T-helper 2 cell treated with Interferon-gamma antibody and Interleukin-4, amounts not matched to agents 100 ng/mL and 5 ng/mL, for 36 hours (primary cell): ENCODE results near the gene CBY1. TPM values are rescaled to one million over a fixed set of nuclear protein-coding genes. Genes with fewer than 3 reads are reported as not detected.

Experiments
- intact Hi-C: fragments of 100-400 bp; cut with micrococcal nuclease; formaldehyde crosslinking; loops from one replicate; pipeline ENCODE4 v1.15.1; 2023
- total RNA-seq: library from RNA; stranded (reverse); gene quantifications from 2 replicates; pipeline ENCODE4 v1.2.3, GENCODE V29; 2022

The CBY1 gene
- total RNA-seq, 1 donor from 2014 or later, result 10.2 TPM

DNA sequence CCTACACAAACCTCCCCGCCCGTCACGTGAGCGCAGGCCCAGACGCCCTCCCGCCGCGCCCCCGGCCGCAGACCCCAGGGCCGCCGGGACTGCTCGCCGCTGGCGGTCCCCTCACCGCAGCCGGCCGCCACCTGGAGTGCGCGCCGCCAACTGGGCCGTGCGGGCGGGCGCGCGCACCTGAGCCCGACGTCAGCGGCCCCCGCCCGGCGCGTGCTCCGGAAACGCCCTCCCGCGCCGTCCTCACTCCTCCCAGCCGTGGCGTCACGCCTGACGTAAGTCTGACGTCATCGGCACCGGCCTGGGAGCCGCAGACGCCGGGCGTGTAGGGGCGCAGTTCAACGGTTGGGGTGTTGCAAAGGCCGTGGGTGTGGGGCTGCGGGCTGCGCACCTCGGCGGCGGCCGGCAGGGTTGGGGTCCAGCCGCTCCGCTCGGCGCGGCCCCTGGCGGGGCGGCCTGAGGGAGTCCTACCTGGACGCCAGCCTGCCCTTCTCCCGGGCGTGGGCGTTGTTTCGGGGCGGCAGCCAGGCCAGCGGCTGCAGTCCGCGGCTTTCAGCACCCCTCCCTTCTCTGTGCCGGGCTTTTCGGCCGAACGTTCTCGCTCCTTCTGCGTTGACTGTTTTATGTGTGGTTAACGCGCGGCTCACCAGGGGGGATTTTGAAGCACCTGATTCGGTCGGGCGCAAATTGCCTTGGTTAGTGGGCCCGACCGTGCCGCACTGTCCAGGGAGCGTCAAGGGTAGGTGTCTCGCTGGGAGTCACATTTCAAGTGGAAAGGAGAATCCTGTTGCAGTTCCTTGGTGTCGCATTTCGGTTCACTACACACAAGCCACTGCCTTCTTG, 44.6 kb downstream of the CBY1 start, which contains the start of gene JOSD1:
Gene JOSD1, minus strand, starts transcription at position 155 of the 840 bp plus-strand sequence. CDS start 956 bp downstream, outside the sequence.
- intact Hi-C loops, result loop anchor here (1.0 to 2.0 kb wide), 2 partner anchors 20 to 45 kb away; partner anchors contain the start of genes CBY1, FAM227A and TOMM22

GRCh38 chr22:38704654-38705234, 48.3 kb downstream of the CBY1 start:
- intact Hi-C loops, result loop anchor here (1.0 to 5.0 kb wide), 4 partner anchors 50 to 614 kb away; partner anchors contain the start of genes DDX17, DMC1 and RPL3

DNA sequence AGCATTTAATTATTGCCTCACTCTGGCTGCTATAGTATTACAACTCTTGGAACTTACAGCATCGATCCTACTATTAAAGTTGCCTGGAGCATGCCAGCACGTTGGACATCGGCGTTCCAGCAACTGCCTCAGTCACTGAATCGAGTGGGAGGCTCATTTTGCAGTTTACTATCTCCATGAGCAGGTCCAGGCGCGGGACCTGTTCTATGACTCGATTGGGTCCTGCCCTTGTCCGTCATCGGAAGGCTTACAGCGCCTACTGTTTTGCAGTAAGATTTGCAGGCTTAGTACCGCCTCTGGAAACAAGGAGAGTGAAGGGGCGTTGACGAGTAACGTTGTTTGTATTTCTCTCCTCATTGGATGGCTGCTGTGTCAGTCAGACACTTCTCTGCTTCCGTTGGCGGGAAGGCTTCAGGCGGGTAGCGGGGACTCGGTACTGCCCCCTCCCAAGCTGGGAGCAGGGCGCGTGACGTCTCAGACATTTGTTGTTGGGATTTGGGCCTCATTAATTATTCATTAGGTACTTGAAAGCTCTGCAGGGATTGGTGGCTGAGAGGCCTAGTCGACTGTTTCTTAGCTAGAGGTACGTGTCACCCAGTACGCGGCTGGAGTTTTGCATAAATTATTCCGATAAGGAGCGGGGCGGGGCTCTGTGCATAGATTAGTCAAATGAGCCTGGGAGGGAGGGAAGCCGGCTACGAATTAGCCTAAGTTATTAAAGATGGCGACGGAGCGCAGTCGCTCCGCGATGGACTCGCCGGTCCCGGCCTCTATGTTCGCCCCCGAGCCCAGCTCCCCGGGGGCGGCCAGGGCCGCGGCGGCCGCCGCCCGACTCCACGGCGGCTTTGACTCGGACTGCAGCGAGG, 49.0 kb downstream of the CBY1 start, which contains the start of gene GTPBP1:
Gene GTPBP1, plus strand, starts transcription at position 710 of the 866 bp plus-strand sequence. Its CDS starts 12 bp downstream, at position 722.
- intact Hi-C loops, result loop anchor here (1.0 to 5.0 kb wide), 4 partner anchors 49 to 613 kb away; partner anchors contain the start of genes DDX17, DMC1 and RPL3

- intact Hi-C loops, result loop anchor here (5.0 kb wide), 1 partner anchor 134 kb away; the partner anchor contains the start of gene DMC1
These were observed 49.9 kb downstream of the CBY1 start for GRCh38 chr22:38706101-38706900.

GRCh38 chr22:38706901-38707195, 50.4 kb downstream of the CBY1 start:
- intact Hi-C loops, result loop anchor here (5.0 kb wide), 1 partner anchor 135 kb away; the partner anchor contains the start of gene DMC1

DNA sequence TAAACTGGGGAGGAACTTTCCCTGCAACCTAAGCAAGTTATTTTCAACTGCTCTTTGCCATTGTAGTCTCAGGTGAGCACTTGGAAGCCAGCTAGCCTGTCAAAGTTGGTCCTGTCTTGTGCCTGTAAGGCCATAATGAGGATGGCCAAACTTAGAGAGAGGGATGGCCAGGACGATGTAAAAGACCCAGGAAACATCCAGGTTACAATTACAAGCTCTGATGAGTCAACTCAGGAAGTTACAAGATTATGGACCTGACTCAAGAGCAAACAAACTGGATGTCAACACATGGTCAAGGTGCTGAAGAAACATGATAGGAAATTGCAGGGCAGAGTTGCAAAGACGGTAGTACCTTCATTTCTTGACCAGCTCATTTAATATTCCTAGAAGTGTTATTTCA, 50.9 kb downstream of the CBY1 start:
- intact Hi-C loops, result loop anchor here (5.0 kb wide), 1 partner anchor 135 kb away; the partner anchor contains the start of gene DMC1

- intact Hi-C loops, result loop anchor here (5.0 kb wide), 1 partner anchor 136 kb away; the partner anchor contains the start of gene DMC1
These were observed 51.5 kb downstream of the CBY1 start for GRCh38 chr22:38707984-38708383.

DNA sequence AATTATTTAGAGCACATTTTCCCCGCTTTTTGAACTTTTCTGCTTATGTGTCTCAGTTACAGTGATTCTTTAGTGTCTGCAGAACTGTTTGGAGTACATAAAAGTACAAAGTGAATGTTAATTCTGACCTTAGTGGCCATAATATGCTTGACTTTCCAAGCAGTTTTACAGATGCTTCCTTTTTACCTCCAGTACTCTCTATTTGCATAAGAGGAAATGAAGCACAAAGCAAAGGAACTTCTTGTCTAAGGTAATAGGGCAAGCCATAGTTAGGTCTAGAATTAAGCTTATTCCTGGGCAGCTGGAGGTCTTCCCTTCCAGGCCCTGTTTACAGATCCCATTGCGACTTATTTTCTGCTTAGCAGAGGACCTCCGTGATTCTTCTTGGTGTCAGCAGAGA, 52.9 kb downstream of the CBY1 start:
- intact Hi-C loops, result loop anchor here (5.0 kb wide), 1 partner anchor 137 kb away; the partner anchor contains the start of gene DMC1

GRCh38 chr22:38710351-38710750, 53.9 kb downstream of the CBY1 start:
- intact Hi-C loops, result no loop called here

- intact Hi-C loops, result no loop called here
These were observed 54.4 kb downstream of the CBY1 start for GRCh38 chr22:38710866-38711265.

DNA sequence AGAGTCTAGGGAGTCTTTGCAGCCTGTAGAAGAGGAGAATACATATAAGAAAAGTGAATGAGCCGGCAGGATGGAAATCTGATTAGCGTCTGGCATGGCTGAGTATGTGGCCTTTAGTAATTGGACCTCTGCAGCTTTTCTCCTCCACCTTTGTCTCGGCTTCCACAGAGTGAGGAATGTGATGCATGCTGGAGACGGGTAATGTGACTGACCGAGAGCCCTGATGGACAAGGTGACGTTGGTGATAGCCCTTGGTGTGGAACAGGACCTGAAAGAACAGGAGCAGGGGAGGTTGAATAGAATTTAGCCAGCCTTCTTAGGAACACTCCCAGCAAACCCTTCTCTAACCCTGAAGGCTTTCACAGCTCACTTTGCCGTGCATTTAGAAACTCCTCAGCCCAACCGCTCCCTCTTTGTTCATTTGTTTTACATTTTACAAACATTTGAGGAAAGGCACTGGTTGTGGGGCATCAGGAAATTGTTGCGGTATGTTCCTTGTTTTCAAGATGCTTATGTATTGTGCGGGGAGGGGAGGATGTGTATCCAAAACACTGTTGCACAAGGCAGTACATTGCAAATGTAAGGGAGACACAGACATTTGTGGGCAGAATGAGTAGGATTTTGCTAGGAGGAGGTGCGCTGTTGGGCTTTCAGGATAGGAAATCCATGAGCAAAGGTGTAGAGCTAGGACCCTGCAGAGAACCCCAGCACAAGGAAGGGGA, 56.2 kb downstream of the CBY1 start:
- intact Hi-C loops, result no loop called here

DNA sequence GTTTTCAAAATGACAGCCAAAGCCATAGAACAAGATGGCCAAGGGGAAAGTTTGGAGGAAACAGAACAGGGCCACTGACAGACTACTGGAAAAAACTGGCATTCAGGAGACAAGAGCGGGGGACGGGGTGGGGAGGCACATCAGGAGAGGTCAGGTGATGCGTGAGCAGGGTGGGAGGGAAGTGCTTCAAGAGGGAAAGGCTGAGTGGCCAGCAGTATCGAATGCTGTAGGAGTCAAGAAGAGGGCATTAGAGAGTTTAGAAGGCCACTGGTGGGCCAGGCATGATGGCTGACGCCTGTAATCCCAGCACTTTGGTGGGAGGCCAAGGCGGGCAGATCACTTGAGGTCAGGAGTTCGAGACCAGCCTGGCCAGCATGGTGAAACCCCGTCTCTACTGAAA, 57.5 kb downstream of the CBY1 start:
- intact Hi-C loops, result no loop called here

DNA sequence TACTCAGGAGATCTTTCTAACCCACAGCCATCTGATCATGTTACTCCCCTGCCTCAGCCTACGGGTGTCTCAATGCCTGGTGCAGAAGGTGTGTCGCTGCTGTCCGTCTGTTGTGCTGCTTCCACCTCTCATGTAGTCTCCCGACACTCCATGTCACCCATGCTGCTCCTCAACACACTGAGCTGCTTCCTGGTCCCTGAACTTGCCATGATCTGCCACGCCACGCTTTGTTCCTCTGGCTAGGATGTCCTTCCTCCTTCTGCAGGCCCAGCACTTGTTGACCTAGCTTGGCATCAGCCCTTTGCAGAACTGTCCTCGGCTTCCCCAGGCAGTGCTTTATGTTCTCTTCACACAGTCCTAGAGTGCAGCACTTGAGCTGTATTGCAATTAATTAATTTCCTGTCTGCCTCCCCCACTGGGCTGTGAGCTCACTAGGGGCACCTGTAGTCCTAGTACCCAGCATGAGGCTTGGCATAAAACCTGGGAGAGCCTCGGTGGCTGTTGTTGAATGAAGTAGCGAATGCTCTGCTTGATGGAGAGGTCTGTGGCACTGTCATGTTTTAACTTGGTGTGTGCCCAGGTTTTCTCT, 58.8 kb downstream of the CBY1 start:
- intact Hi-C loops, result no loop called here

DNA sequence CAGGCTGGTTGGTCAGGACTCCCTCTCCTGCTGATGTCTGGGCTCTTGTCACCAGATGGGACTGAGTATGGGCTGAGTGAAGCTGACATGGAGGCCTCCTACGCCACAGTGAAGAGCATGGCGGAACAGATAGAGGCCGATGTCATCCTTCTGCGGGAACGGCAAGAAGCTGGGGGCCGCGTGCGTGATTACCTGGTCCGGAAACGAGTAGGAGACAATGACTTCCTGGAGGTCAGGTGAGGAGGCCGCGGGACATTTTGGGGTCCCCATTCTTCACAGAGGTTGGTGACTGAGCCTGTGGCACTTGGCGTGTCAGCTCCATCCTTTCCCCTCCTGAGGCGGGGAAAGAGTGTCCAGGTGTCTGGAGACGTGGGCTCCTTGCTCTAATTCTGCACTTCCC, 59.4 kb downstream of the CBY1 start:
- intact Hi-C loops, result no loop called here

DNA sequence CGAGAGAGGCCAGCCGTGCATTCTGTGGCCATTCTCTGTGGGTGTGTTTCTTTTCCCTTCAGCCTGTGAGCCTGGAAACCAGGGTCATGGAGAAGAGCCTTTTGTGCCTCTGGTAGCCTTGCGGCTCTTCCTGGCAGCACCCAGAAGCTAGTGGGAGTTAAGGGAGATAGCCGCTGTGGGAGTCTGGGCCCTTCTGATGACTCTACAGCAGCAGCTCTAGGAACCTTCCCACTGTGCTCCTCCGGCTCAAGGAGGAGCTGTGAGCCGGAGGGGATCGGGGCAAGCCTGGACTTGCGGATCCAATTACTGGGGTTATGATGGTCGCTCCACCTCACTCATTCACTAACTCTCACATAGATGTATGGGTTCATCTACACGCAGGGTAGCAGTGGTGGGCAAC, 59.8 kb downstream of the CBY1 start:
- intact Hi-C loops, result no loop called here

DNA sequence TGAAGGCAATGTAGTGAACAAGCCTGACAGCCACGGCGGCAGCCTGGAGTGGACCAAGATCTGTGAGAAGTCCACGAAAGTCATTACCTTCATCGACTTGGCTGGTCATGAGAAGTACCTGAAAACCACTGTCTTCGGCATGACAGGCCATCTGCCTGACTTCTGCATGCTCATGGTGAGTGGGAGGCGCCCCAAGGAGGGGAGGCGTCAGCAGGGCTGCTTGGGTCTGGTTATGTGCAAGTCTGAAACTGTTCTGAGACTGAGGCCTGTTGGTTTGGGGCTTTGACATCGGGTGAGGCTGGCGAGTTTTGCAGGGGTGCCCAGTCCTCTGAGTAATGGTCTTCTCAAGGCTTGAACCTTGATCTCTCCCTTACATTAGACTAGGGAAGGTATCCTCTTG, 60.4 kb downstream of the CBY1 start:
- intact Hi-C loops, result no loop called here

DNA sequence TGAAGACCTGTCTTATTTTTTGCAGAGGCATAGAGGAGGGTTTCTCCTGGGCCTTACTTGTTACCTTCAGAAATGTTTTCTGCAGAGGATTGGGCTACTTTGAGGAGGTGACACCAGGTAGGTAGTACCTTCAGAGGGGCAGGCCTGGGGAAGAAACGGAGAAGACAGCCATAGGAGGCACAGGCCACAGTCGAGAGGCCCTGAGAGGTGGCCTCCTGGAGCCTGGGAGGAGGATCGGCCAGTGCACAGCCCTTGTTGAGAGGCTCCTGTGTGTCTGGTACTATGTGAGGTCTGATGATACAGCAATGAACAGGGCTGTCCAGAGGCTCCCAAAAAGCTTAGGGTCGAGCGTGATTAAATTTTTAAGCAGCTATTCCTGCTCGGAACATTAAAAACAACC, 60.8 kb downstream of the CBY1 start:
- intact Hi-C loops, result no loop called here

DNA sequence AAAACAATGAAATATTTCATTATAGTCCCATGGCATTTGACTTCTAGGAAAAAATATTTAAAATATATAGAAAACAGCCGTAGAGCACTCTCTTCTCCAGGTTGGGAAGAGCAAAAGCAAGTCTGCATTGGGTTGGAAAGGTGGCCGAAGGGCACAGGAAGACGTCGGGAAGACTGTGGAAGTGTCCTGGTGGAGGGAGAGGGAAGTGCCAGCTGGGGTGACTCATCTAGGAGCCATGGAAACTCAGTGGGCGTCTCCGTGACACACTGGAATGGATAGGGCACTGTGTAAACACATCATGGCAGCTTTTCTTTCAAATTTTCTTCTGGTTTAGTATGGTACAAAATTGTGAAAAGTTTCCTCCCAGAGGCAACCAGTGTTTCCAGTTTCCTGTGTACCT, 62.0 kb downstream of the CBY1 start:
- intact Hi-C loops, result no loop called here

DNA sequence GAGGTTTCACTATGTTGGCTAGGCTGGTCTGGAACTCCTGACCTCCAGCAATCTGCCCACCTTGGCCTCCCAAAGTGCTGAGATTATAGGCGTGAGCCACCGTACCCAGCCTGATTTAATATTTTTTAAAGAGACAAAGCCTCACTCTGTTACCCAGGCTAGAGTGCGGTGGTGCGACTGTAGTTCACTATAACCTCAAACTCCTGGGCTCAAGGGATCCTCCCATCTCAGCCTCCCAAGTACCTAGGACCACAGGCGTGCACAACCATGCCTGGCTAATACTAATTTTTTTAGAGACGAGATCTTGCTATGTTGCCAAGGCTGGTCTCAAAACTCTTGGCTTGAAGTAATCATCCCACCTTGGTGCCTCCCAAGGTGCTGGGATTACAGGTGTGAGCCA, 62.8 kb downstream of the CBY1 start:
- intact Hi-C loops, result no loop called here
